Measurements from ENCODE around the gene PROKR2.

Gene PROKR2

DNA sequence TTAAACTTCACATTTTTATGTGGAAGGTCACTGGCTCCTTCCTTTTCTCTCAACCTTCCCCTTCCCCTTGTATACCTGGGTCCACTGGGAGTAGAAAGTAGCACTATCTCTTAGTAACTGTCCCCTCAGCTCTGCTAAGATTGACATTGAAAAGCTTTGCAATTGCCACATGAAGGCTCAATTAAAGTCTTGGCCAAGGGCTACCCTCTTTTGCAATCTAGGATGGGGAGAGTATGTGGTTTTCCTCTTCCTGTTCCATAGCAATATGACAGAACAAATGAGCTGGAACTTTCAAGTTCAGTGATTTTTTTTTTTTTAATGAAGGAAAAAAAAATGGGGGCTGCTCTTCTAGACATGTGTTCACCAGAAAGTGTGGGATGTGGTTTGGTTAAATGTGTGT is 37.1 kb downstream of the PROKR2 start:
- no peak for DNase-seq

DNA sequence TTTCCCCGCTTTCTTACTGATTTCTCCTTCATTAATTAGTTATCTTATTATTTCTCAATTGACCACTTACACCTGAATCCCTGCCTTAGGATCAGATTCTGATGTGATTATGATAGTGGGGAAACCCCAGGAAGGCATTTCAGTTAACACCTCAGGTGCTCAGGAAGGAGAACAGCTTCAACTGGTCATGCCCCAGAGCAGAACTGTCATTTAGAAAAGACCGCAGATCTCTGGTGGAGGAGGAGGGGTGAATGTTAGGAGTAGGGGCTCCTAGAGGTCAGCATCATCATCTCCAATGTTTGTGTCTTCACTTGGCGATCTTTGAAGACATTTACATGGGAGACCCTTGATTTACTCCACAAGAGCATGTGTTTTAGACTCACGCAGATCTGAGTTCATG is 44.5 kb downstream of the PROKR2 start:
- no peak for DNase-seq

DNA sequence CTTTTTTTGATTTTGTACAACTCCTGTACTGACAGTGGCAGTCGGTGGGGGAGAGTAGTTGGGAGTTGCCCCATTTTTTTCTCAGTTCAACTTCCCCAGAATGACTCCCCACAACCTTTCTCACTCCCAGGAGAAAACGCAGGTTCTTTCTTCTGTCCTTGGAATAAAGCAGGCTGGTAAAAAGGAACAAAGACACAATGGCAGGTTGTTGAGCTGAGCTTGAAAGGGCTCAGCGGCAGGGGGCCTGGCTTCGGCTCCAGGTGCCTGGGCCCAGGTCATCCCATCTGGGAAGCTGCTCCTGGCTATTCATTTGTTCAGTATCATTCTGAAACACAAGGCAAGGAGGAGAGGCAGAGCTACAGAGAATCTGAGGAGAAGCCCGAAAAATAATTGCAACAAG is 46.2 kb downstream of the PROKR2 start:
- no peak for DNase-seq

DNA sequence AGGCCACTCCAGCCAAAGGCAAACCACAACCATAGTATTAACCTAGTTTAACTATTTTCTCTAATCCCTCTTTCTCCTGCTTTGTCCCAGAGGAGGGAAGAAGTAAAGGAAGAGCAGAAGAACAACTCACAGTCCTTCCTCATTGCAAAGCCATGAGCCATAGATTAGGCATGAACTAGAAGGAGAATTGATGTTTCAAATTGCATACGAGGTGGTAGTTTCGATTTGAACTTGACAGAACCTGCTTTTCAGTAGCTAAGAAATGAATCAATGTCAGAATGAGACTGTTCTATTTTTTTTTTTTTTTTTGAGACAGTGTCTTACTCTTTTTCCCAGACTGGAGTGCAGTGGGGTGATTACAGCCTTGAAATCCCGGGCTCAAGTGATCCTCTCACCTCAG is 48.3 kb downstream of the PROKR2 start:
- no peak for DNase-seq

DNA sequence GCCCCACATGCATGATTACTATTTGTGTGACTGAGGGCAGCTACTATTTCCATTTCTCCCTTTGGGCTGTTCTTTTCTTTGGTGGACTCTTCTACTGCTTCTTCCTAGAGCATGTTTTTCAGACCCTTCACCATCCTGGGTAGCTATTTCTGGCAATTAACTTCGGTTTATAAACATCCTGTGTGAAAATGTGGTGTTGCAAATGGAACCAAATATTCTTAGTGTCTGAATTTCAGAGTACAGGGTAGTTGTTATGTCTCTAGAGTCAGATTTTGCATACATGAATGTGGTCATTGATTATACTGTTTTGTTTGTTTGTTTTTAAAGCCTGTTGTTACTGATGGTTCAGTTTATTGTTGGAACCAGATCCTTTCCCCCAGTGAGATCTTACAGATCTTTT is 49.7 kb downstream of the PROKR2 start:
- DNase-seq: no peak

Measured in DMS 273 treated with DMSO at 0.1 percent for 48 hours (cell line).